Testis (tissue), 3 donors: ENCODE measurements around the gene TIGIT. TPM values are rescaled to one million over a fixed set of nuclear protein-coding genes. Genes with fewer than 3 reads are reported as not detected.

Experiments
- DNase-seq: peaks from one replicate; pipeline ENCODE4 v3.0.0-alpha.2; 2019
- H3K27ac ChIP-seq, 2 donors: fragments of 200-600 bp; sonication (generic); one replicate each; pipeline ENCODE4 v1.5.1; 2019
- H3K27me3 ChIP-seq: fragments of 200-600 bp; sonication (generic); one replicate; pipeline ENCODE4 v1.5.1; 2019
- H3K36me3 ChIP-seq: fragments of 200-600 bp; sonication (generic); one replicate; pipeline ENCODE4 v1.5.1; 2017; ENCODE audit warnings: low read depth; ENCODE audit errors: missing control alignments
- H3K4me1 ChIP-seq: fragments of 200-600 bp; sonication (generic); one replicate; pipeline ENCODE4 v1.5.1; 2019
- H3K4me3 ChIP-seq, 2 donors: fragments of 200-600 bp; sonication (generic); one replicate each; pipeline ENCODE4 v1.5.1; 2017 to 2019
- H3K9me3 ChIP-seq: fragments of 200-600 bp; sonication (generic); one replicate; pipeline ENCODE4 v1.5.1; 2017
- POLR2A ChIP-seq: fragments of 450-650 bp; IDR thresholded peaks from one replicate; pipeline ENCODE4 v1.6.1; 2017; ENCODE audit warnings: antibody characterized with exemption, mild to moderate bottlenecking, moderate library complexity
- WGBS, 2 donors: methylation state at CpG; one replicate each; pipeline ENCODE4 v1.1.5; 2018; 5-methylcytosine and 5-hydroxymethylcytosine counted together
- intact Hi-C: fragments of 100-400 bp; cut with DNase I; formaldehyde crosslinking; loops from one replicate; pipeline ENCODE4 v1.15.1; 2023; ENCODE audit warnings: low total_unique reads
- polyA plus RNA-seq: library from polyadenylated mRNA; stranded (reverse); fragments of 350-450 nt; fragmentation: Illumina TruSeq; extraction: RNeasy Lipid Tissue Mini Kit (QIAGEN cat#74804); gene quantifications from one replicate; pipeline ENCODE4 v1.2.3, GENCODE V29; 2014; ENCODE audit warnings: low read depth, low replicate concordance; ENCODE audit not compliant: insufficient read depth
- total RNA-seq, 2 donors: library from RNA; depleted of rRNA; stranded (reverse); fragments of >200 nt; gene quantifications; one replicate each; pipeline ENCODE4 v1.2.3, GENCODE V29; 2016
- TF ChIP-seq, protein P1 (sequence below), 3 experiments: fragments of 450-650 bp in 2 of 3; fragments of 200-600 bp in 1 of 3; sonication (generic) in 1 of 3; IDR thresholded peaks; one replicate each; pipeline ENCODE4 v1.5.1; 2016 to 2019; ENCODE audit warnings: antibody characterized with exemption in 3 of 3, mild to moderate bottlenecking in 2 of 3, moderate library complexity in 1 of 3

The TIGIT gene
- total and polyA plus RNA-seq, 3 donors from 2014 or later, result 0.50 to 1.4 (median 1.2) TPM

DNA sequence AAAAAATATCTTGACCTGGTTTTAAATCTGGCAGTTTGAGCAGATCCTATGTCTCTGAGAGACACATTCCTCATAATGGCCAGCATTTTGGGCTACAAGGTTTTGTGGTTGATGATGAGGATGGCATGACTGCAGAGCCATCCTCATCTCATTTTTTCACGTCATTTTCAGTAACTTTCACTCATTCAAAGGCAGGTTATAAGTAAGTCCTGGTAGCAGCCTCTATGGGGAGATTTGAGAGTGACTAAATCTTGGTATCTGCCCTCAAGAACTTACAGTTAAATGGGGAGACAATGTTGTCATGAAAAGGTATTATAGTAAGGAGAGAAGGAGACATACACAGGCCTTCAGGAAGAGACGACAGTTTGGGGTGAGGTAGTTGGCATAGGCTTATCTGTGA lies 14.5 kb downstream of the TIGIT start:
- intact Hi-C loops, result no loop called here
- no peaks in the 10 kb centered on the region for H3K36me3 ChIP-seq
- no peaks in the 10 kb centered on the region for H3K9me3 ChIP-seq
- WGBS, 2 donors, result 80 to 87% methylated on average over 2 of the region's 2 CpGs
- no peak for DNase-seq
- TF ChIP-seq, protein P1, sequence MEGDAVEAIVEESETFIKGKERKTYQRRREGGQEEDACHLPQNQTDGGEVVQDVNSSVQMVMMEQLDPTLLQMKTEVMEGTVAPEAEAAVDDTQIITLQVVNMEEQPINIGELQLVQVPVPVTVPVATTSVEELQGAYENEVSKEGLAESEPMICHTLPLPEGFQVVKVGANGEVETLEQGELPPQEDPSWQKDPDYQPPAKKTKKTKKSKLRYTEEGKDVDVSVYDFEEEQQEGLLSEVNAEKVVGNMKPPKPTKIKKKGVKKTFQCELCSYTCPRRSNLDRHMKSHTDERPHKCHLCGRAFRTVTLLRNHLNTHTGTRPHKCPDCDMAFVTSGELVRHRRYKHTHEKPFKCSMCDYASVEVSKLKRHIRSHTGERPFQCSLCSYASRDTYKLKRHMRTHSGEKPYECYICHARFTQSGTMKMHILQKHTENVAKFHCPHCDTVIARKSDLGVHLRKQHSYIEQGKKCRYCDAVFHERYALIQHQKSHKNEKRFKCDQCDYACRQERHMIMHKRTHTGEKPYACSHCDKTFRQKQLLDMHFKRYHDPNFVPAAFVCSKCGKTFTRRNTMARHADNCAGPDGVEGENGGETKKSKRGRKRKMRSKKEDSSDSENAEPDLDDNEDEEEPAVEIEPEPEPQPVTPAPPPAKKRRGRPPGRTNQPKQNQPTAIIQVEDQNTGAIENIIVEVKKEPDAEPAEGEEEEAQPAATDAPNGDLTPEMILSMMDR (IDR thresholded peaks at IDR 0.05), result no peak
- TF ChIP-seq POLR2A, result no peak
- H3K4me1 ChIP-seq, result no peaks in the 10 kb centered on the region
- no peaks in the 10 kb centered on the region for H3K27me3 ChIP-seq
- H3K27ac ChIP-seq, result no peak overlapping the region
- H3K4me3 ChIP-seq, result no peak overlapping the region

- H3K9me3 ChIP-seq, result no peaks in the 10 kb centered on the region
- H3K27ac ChIP-seq, result no peak overlapping the region
- H3K4me3 ChIP-seq, result no peak overlapping the region
- DNase-seq, result no peak
- TF ChIP-seq, protein P1 (IDR thresholded peaks at IDR 0.05), result no peak
- no peaks in the 10 kb centered on the region for H3K27me3 ChIP-seq
- H3K36me3 ChIP-seq, result no peaks in the 10 kb centered on the region
- WGBS, 2 donors, result 84 to 90% methylated on average over 4 to 5 of the region's 5 CpGs
- no peaks in the 10 kb centered on the region for H3K4me1 ChIP-seq
- intact Hi-C loops, result no loop called here
Measured at GRCh38 chr3:114308830-114309229, 15.0 kb downstream of the TIGIT start.

DNA sequence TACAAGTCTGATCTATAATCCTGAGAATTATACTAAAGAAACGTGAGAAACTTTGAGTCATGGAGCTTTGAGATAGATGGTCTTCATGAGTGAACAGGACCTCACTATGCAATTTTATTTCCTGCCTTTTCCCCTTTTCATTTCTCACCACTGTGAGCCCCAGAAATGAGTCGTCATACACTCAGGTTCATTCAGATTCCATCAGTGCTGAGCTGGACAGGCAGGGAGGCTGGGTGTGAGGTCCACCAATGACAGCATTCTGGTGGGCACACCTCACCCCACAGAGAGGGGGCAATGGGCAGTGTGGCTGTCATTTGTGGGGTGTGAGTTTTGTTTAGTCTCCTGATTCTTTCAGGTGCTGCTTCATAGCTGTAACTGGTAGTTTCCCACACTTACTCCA lies 16.9 kb downstream of the TIGIT start:
- no peak overlapping the region for H3K4me3 ChIP-seq
- H3K27me3 ChIP-seq, result no peaks in the 10 kb centered on the region
- intact Hi-C loops, result no loop called here
- WGBS, 2 donors, result 79 to 82% methylated on average over 2 of the region's 2 CpGs
- H3K27ac ChIP-seq, result no peak overlapping the region
- H3K4me1 ChIP-seq, result no peaks in the 10 kb centered on the region
- H3K36me3 ChIP-seq, result no peaks in the 10 kb centered on the region
- H3K9me3 ChIP-seq, result no peaks in the 10 kb centered on the region
- no peak for TF ChIP-seq POLR2A
- TF ChIP-seq, protein P1 (IDR thresholded peaks at IDR 0.05), result no peak
- no peak for DNase-seq

DNA sequence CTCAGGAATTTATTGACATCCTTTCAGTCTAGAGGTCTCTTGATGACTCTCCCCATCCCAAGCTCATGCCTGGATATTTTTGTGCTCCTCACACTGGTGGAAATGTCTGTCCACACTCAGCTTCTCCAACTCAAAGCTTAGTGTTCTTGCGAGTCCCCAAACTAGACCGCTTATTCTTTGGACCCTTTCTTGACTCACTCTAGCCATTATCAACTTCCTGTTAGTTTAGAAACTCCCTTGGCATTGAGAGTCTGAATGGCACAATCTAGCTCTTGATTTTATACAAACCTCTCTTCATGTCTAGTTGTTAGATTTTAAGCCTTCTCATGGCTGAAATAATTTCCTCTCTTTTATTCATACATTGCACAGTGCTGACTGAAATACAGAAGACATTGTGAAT lies 19.6 kb downstream of the TIGIT start:
- WGBS, 2 donors, result 87 to 95% methylated on average over 2 of the region's 2 CpGs
- no peak for DNase-seq
- H3K9me3 ChIP-seq, result no peaks in the 10 kb centered on the region
- H3K27me3 ChIP-seq, result no peaks in the 10 kb centered on the region
- intact Hi-C loops, result no loop called here
- no peaks in the 10 kb centered on the region for H3K36me3 ChIP-seq
- no peak overlapping the region for H3K27ac ChIP-seq
- H3K4me1 ChIP-seq, result no peaks in the 10 kb centered on the region
- TF ChIP-seq POLR2A, result no peak
- TF ChIP-seq, protein P1 (IDR thresholded peaks at IDR 0.05), result no peak
- H3K4me3 ChIP-seq, result no peak overlapping the region

DNA sequence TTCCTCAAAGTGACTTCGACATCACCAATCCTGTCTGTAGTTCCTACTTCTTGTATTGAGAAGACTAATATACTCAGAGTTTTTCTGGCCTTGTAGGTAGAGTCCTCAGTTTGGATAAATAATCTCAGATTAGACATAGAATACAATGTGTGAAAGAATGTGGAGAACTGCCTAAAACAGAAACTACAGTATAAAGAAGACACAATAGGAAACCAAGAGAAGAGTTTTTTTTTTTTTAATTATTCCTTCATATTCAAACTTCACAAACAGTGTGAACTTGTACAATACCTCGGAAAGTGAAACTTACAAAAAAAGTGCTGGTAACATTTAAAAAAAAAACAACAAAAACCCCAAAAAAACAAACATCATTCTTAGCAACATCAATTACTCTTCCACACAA lies 20.5 kb downstream of the TIGIT start:
- Histone ChIP-seq H3K36me3 (no peaks in the 10 kb centered on the region), H3K27ac (no peak overlapping the region), H3K4me3 (no peak overlapping the region), H3K27me3 (no peaks in the 10 kb centered on the region), H3K9me3 (no peaks in the 10 kb centered on the region), H3K4me1 (no peaks in the 10 kb centered on the region)
- 91% methylated on average over 2 of the region's 2 CpGs for WGBS, 2 donors
- DNase-seq, result no peak
- intact Hi-C loops, result no loop called here
- TF ChIP-seq, protein P1 (IDR thresholded peaks at IDR 0.05), result no peak
- no peak for TF ChIP-seq POLR2A
